Adrenal gland (tissue), 5 donors: Measurements from ENCODE around the gene SERINC2.

ENCODE experiments used
- POLR2A ChIP-seq, 2 donors: fragments of 450-650 bp; IDR thresholded peaks; one replicate each; pipeline ENCODE4 v1.6.1; 2017; ENCODE audit warnings: antibody characterized with exemption in 2 of 2, mild to moderate bottlenecking in 2 of 2, moderate library complexity in 1 of 2
- TF ChIP-seq, protein P1 (sequence below), 6 experiments: fragments of 450-650 bp in 4 of 6; fragments of 200-600 bp in 2 of 6; sonication (generic) in 1 of 6; IDR thresholded peaks; 1 replicate in 5 of 6; 2 replicates in 1 of 6; pipeline versions ENCODE4 v1.5.1 to v1.8.0; 2016 to 2021; ENCODE audit warnings: antibody characterized with exemption in 6 of 6, mild to moderate bottlenecking in 2 of 6, moderate library complexity in 1 of 6
- donor health status: DM: no; HTN: no; CAD: no.

- TF ChIP-seq, protein P1, sequence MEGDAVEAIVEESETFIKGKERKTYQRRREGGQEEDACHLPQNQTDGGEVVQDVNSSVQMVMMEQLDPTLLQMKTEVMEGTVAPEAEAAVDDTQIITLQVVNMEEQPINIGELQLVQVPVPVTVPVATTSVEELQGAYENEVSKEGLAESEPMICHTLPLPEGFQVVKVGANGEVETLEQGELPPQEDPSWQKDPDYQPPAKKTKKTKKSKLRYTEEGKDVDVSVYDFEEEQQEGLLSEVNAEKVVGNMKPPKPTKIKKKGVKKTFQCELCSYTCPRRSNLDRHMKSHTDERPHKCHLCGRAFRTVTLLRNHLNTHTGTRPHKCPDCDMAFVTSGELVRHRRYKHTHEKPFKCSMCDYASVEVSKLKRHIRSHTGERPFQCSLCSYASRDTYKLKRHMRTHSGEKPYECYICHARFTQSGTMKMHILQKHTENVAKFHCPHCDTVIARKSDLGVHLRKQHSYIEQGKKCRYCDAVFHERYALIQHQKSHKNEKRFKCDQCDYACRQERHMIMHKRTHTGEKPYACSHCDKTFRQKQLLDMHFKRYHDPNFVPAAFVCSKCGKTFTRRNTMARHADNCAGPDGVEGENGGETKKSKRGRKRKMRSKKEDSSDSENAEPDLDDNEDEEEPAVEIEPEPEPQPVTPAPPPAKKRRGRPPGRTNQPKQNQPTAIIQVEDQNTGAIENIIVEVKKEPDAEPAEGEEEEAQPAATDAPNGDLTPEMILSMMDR (IDR thresholded peaks at IDR 0.05): no peak
- TF ChIP-seq POLR2A (IDR thresholded peaks at IDR 0.05): no peak
Measured at GRCh38 chr1:31376375-31377134, 36.5 kb upstream of the SERINC2 start.
